HL-60 (cell line): ENCODE results near the gene KRTAP6-3.

Experiments
- CTCF ChIP-seq: IDR thresholded peaks from one replicate; pipeline ENCODE4 v1.5.1; 2011; ENCODE audit warnings: low read length, control low read depth, inconsistent platforms; ENCODE audit not compliant: insufficient read depth
- GABPA ChIP-seq: IDR thresholded peaks from 2 replicates; pipeline ENCODE4 v1.6.1; 2012; ENCODE audit warnings: low read depth
- POLR2AphosphoS5 ChIP-seq: IDR thresholded peaks from 2 replicates; pipeline ENCODE4 v1.6.1; 2012; ENCODE audit warnings: low read depth
- SPI1 ChIP-seq: IDR thresholded peaks from 2 replicates; pipeline ENCODE4 v1.6.1; 2012; ENCODE audit warnings: low read depth, mild to moderate bottlenecking, borderline replicate concordance

- no peak for TF ChIP-seq POLR2AphosphoS5
- TF ChIP-seq CTCF, result no peak
- TF ChIP-seq SPI1, result no peak
- no peak for TF ChIP-seq GABPA
These were observed 37.0 kb downstream of the KRTAP6-3 start for GRCh38 chr21:30629200-30629599.
